SJSA1 (cell line): ENCODE results near the gene SPECC1. TPM values are rescaled to one million over a fixed set of nuclear protein-coding genes. Genes with fewer than 3 reads are reported as not detected.
"Not testable (repeated sequence)": the region's sequence is repeated elsewhere in the genome, so short reads cannot be mapped to it uniquely, and the experiment has no call there.

ENCODE experiments used
- DNase-seq, 2 experiments: peaks; one replicate each; pipeline ENCODE4 v3.0.0-alpha.2; 2015 to 2020; ENCODE audit warnings: low spot score in 2 of 2, low read depth in 1 of 2
- H3K27ac ChIP-seq: fragments of 250-450 bp; sonication (Bioruptor Pico); 2 replicates; pipeline ENCODE4 v1.5.1; 2020; ENCODE audit warnings: mild to moderate bottlenecking, moderate library complexity
- H3K27me3 ChIP-seq: fragments of 250-450 bp; sonication (Bioruptor Pico); replicated peaks from 2 replicates; pipeline ENCODE4 v1.5.1; 2020; ENCODE audit warnings: mild to moderate bottlenecking, moderate library complexity
- H3K36me3 ChIP-seq: fragments of 250-450 bp; sonication (Bioruptor Pico); 2 replicates; pipeline ENCODE4 v1.5.1; 2020; ENCODE audit warnings: mild to moderate bottlenecking
- H3K4me1 ChIP-seq: fragments of 250-450 bp; sonication (Bioruptor Pico); replicated peaks from 2 replicates; pipeline ENCODE4 v1.6.1; 2021; ENCODE audit warnings: mild to moderate bottlenecking
- H3K4me3 ChIP-seq: fragments of 250-450 bp; sonication (Bioruptor Pico); 2 replicates; pipeline ENCODE4 v1.5.1; 2020; ENCODE audit warnings: mild to moderate bottlenecking
- H3K9me3 ChIP-seq: fragments of 250-450 bp; sonication (Bioruptor Pico); replicated peaks from 2 replicates; pipeline ENCODE4 v1.5.1; 2020; ENCODE audit warnings: mild to moderate bottlenecking
- total RNA-seq: library from RNA; depleted of rRNA; stranded (reverse); fragments of >200 nt; shearing (Covaris generic); gene quantifications from 2 replicates; pipeline ENCODE4 v1.2.3, GENCODE V29; 2014

The SPECC1 gene
- total RNA-seq, 1 experiment from 2014 or later: 81.0 TPM

GRCh38 chr17:20239776-20240175 lies 230.6 kb downstream of the SPECC1 start:
- DNase-seq: not testable (repeated sequence)
- H3K36me3 ChIP-seq: peaks cover 27% of the 10 kb centered on the region

DNA sequence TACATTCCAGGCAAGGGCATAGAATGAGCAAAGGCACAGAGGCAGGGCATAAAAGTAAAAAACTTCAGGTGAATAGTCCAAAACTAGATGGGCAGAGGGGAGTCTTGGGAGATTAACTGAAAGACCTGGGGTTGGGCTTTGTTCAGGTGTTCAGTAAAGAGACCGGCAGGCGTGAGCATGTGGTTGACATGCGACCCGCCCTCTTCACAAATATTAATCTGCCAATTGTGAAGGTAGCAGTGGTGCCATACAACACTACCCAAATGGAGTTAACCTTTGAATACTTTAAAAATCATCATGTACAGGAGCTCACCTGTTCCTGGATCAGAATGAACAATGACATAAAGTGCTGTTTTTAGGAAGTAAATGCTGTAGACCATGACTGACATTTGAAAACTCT lies 232.7 kb downstream of the SPECC1 start:
- Histone ChIP-seq H3K36me3 (peaks cover 31% of the 10 kb centered on the region), H3K27me3 (no peaks in the 10 kb centered on the region; the same call in 1 of the 2 replicates), H3K9me3 (no peaks in the 10 kb centered on the region), H3K4me3 (no peak overlapping the region), H3K27ac (no peak overlapping the region), H3K4me1 (no peaks in the 10 kb centered on the region)
- DNase-seq: no peak

More at GRCh38 chr17:20239776-20240175, 230.6 kb downstream of the SPECC1 start:
- not testable (repeated sequence) for H3K4me1 ChIP-seq, H3K27me3 ChIP-seq, H3K4me3 ChIP-seq, H3K27ac ChIP-seq, H3K9me3 ChIP-seq

GRCh38 chr17:20242271-20242670 lies 233.1 kb downstream of the SPECC1 start:
- no peak for DNase-seq
- H3K27me3 ChIP-seq: no peaks in the 10 kb centered on the region; the same call in 1 of the 2 replicates
- H3K9me3 ChIP-seq: no peaks in the 10 kb centered on the region
- H3K36me3 ChIP-seq: peaks cover 34% of the 10 kb centered on the region
- no peaks in the 10 kb centered on the region for H3K4me1 ChIP-seq
- H3K4me3 ChIP-seq: no peak overlapping the region
- no peak overlapping the region for H3K27ac ChIP-seq

- H3K4me3 ChIP-seq: no peak overlapping the region
- DNase-seq: no peak
Observed at GRCh38 chr17:20243524-20243923, 234.4 kb downstream of the SPECC1 start.

GRCh38 chr17:20244671-20245070 lies 235.5 kb downstream of the SPECC1 start:
- H3K27me3 ChIP-seq: no peaks in the 10 kb centered on the region; the same call in 1 of the 2 replicates
- no peak overlapping the region for H3K4me3 ChIP-seq
- DNase-seq: no peak
- peaks cover 50% of the 10 kb centered on the region for H3K36me3 ChIP-seq
- H3K9me3 ChIP-seq: no peaks in the 10 kb centered on the region
- no peak overlapping the region for H3K27ac ChIP-seq
- H3K4me1 ChIP-seq: no peaks in the 10 kb centered on the region

More at GRCh38 chr17:20243524-20243923, 234.4 kb downstream of the SPECC1 start:
- H3K4me1 ChIP-seq: no peaks in the 10 kb centered on the region
- no peak overlapping the region for H3K27ac ChIP-seq
- H3K36me3 ChIP-seq: peaks cover 40% of the 10 kb centered on the region
- H3K27me3 ChIP-seq: no peaks in the 10 kb centered on the region; the same call in 1 of the 2 replicates
- no peaks in the 10 kb centered on the region for H3K9me3 ChIP-seq

- H3K4me1 ChIP-seq: no peaks in the 10 kb centered on the region
- no peak overlapping the region for H3K4me3 ChIP-seq
- H3K27me3 ChIP-seq: no peaks in the 10 kb centered on the region; the same call in 1 of the 2 replicates
- no peaks in the 10 kb centered on the region for H3K9me3 ChIP-seq
- no peak overlapping the region for H3K27ac ChIP-seq
- peaks cover 63% of the 10 kb centered on the region for H3K36me3 ChIP-seq
- DNase-seq: no peak
Observed at GRCh38 chr17:20246692-20247091, 237.5 kb downstream of the SPECC1 start.

- no peaks in the 10 kb centered on the region for H3K9me3 ChIP-seq
- no peaks in the 10 kb centered on the region for H3K27me3 ChIP-seq
- no peak overlapping the region for H3K27ac ChIP-seq
- peaks cover 59% of the 10 kb centered on the region for H3K36me3 ChIP-seq
- no peak overlapping the region for H3K4me3 ChIP-seq
- no peak for DNase-seq
- no peaks in the 10 kb centered on the region for H3K4me1 ChIP-seq
Observed at GRCh38 chr17:20253323-20253722, 244.2 kb downstream of the SPECC1 start.

GRCh38 chr17:20254541-20254940 lies 245.4 kb downstream of the SPECC1 start:
- Histone ChIP-seq H3K4me1 (no peaks in the 10 kb centered on the region), H3K27ac (no peak overlapping the region), H3K9me3 (no peaks in the 10 kb centered on the region), H3K27me3 (no peaks in the 10 kb centered on the region), H3K36me3 (peaks cover 56% of the 10 kb centered on the region), H3K4me3 (no peak overlapping the region)
- no peak for DNase-seq

DNA sequence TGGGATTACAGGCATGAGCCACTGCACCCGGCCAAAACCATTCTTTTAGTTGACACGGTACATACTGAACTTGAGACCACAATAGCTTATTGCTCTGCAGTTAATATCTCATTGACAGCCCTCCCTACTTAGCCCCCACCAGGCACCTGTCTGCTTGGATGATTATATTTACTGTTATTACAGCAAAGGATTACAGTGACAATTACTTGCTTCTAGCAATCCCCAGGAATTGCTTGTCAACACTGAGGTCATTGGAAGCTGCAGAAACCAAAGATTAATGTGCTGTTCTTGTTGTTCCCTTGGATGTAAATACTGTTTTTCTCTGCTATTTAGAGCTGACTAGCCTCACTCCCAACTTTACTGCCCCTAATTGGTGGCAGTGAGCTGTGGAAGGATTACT lies 247.0 kb downstream of the SPECC1 start:
- Histone ChIP-seq H3K4me1 (peaks cover 5% of the 10 kb centered on the region; the same call in 1 of the 2 replicates), H3K4me3 (no peak overlapping the region), H3K27me3 (no peaks in the 10 kb centered on the region), H3K9me3 (no peaks in the 10 kb centered on the region), H3K27ac (no peak overlapping the region), H3K36me3 (peaks cover 57% of the 10 kb centered on the region)
- DNase-seq: no peak

DNA sequence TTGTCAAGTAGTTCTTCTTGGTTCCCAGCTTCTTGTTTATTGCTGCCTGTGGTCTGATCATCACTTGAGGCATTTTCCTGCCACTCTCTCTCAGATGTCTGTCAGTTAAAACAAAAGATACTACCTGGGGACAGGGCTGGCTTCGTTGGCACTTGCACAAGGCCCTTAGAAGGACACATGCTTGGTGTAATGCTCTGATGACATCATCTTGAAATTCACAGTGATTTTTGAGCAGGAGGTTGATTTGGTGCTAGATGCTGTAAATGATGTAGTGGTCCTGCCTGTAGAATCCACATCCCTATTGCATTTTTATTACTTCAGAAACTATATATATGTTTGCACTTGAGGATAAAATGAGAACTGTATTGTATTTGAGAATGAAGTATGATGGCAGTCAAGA lies 247.8 kb downstream of the SPECC1 start:
- H3K27me3 ChIP-seq: no peaks in the 10 kb centered on the region
- no peak overlapping the region for H3K27ac ChIP-seq
- no peak for DNase-seq
- peaks cover 5% of the 10 kb centered on the region; the same call in 1 of the 2 replicates for H3K4me1 ChIP-seq
- H3K4me3 ChIP-seq: no peak overlapping the region
- peaks cover 51% of the 10 kb centered on the region for H3K36me3 ChIP-seq
- H3K9me3 ChIP-seq: no peaks in the 10 kb centered on the region

DNA sequence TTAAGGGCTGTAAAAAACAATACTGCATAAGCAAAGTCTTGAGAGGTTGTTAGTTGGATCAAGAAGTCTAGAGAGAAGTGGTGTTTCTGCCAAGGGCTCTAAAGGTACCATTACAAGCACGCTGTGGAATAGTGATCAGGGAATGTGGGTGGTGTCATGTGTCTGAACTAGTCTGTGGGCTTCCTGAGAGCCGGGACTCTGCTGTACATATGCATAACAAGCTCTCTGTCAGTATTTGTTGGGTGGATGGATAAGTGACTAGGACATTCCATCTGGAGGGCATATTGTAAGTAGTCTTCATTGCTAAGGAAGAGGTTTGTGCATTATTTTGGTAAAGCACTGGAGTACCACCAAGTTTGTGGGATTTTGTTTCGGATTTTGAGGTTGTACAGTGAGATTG lies 248.6 kb downstream of the SPECC1 start:
- peaks cover 5% of the 10 kb centered on the region; the same call in 1 of the 2 replicates for H3K4me1 ChIP-seq

GRCh38 chr17:20259668-20260067 lies 250.5 kb downstream of the SPECC1 start:
- H3K4me1 ChIP-seq: peaks cover 11% of the 10 kb centered on the region
- no peak overlapping the region for H3K27ac ChIP-seq
- H3K27me3 ChIP-seq: no peaks in the 10 kb centered on the region
- H3K9me3 ChIP-seq: no peaks in the 10 kb centered on the region
- H3K36me3 ChIP-seq: peaks cover 36% of the 10 kb centered on the region
- no peak overlapping the region for H3K4me3 ChIP-seq
- DNase-seq: no peak

More for the DNA sequence above, 248.6 kb downstream of the SPECC1 start:
- Histone ChIP-seq H3K9me3 (no peaks in the 10 kb centered on the region), H3K27ac (no peak overlapping the region), H3K27me3 (no peaks in the 10 kb centered on the region), H3K36me3 (peaks cover 47% of the 10 kb centered on the region), H3K4me3 (no peak overlapping the region)
- DNase-seq: no peak

GRCh38 chr17:20260268-20260667 lies 251.1 kb downstream of the SPECC1 start:
- no peak overlapping the region for H3K27ac ChIP-seq
- peaks cover 36% of the 10 kb centered on the region for H3K36me3 ChIP-seq
- no peaks in the 10 kb centered on the region for H3K9me3 ChIP-seq
- H3K27me3 ChIP-seq: no peaks in the 10 kb centered on the region
- DNase-seq: no peak
- H3K4me1 ChIP-seq: peaks cover 11% of the 10 kb centered on the region
- H3K4me3 ChIP-seq: no peak overlapping the region

GRCh38 chr17:20262226-20263114 lies 253.3 kb downstream of the SPECC1 start:
- Histone ChIP-seq H3K9me3 (no peaks in the 10 kb centered on the region), H3K4me3 (no peak overlapping the region), H3K27ac (no peak overlapping the region), H3K36me3 (peaks cover 36% of the 10 kb centered on the region), H3K27me3 (no peaks in the 10 kb centered on the region), H3K4me1 (peaks cover 20% of the 10 kb centered on the region)
- no peak for DNase-seq
